ENCODE measurements around the gene TMEM170A.

GRCh38 chr16:75458439-75458838 is 6.0 kb downstream of the TMEM170A start:
- TF ChIP-seq EZH2 (IDR thresholded peaks at IDR 0.05; ENCODE audit: insufficient read depth, poor library complexity, severe bottlenecking): no peak
- TF ChIP-seq EZH2phosphoT487 (IDR thresholded peaks at IDR 0.05; ENCODE audit: insufficient read depth, low read depth): no peak

Data from GM23248 (cell line).